Tibial nerve (tissue), 4 donors: Measurements from ENCODE around the gene FER. TPM values are rescaled to one million over a fixed set of nuclear protein-coding genes. Genes with fewer than 3 reads are reported as not detected.
"Not testable (repeated sequence)": the region's sequence is repeated elsewhere in the genome, so short reads cannot be mapped to it uniquely, and the experiment has no call there.

Experiments
- DNase-seq, 2 donors: peaks; one replicate each; pipeline ENCODE4 v3.0.0-alpha.2; 2019; ENCODE audit warnings: low spot score in 2 of 2
- H3K27ac ChIP-seq, 4 donors: fragments of 200-600 bp; sonication (generic) in 3 of 4; one replicate each; pipeline ENCODE4 v1.5.1; 2017 to 2019; ENCODE audit warnings: mild to moderate bottlenecking in 1 of 4
- H3K27me3 ChIP-seq, 2 donors: fragments of 200-600 bp; sonication (generic) in 1 of 2; one replicate each; pipeline versions ENCODE4 v1.5.1 to v1.6.0; 2017 to 2019
- H3K36me3 ChIP-seq, 3 donors: fragments of 200-600 bp; sonication (generic); one replicate each; pipeline ENCODE4 v1.5.1; 2018 to 2019
- H3K4me1 ChIP-seq, 4 donors: fragments of 200-600 bp; sonication (generic) in 3 of 4; one replicate each; pipeline ENCODE4 v1.5.1; 2017 to 2019
- H3K4me3 ChIP-seq, 4 donors: fragments of 200-600 bp; sonication (generic) in 3 of 4; one replicate each; pipeline ENCODE4 v1.5.1; 2017 to 2019; ENCODE audit warnings: mild to moderate bottlenecking in 1 of 4, moderate library complexity in 1 of 4
- H3K9me3 ChIP-seq, 4 donors: fragments of 200-600 bp; sonication (generic) in 3 of 4; one replicate each; pipeline ENCODE4 v1.5.1; 2017 to 2019
- EP300 ChIP-seq, 2 donors: sonication (generic); formaldehyde crosslinking; IDR thresholded peaks; one replicate each; pipeline ENCODE4 v1.6.1; 2017; ENCODE audit warnings: antibody characterized with exemption in 2 of 2, mild to moderate bottlenecking in 1 of 2
- POLR2A ChIP-seq, 2 donors: fragments of 450-650 bp; IDR thresholded peaks; one replicate each; pipeline ENCODE4 v1.6.1; 2017; ENCODE audit warnings: antibody characterized with exemption in 2 of 2, mild to moderate bottlenecking in 2 of 2, moderate library complexity in 2 of 2
- WGBS, 2 donors: methylation state at CpG; one replicate each; pipeline ENCODE4 v1.1.5; 2018; 5-methylcytosine and 5-hydroxymethylcytosine counted together
- total RNA-seq, 4 donors: library from RNA; depleted of rRNA; stranded (reverse); fragments of >200 nt; gene quantifications; one replicate each; pipeline ENCODE4 v1.1.0, GENCODE V29; 2016
- TF ChIP-seq, protein P1 (sequence below), 5 experiments: fragments of 200-600 bp in 3 of 5; fragments of 450-650 bp in 2 of 5; sonication (generic) in 3 of 5; IDR thresholded peaks; one replicate each; pipeline ENCODE4 v1.5.1; 2016 to 2019; ENCODE audit warnings: antibody characterized with exemption in 5 of 5, mild to moderate bottlenecking in 3 of 5, moderate library complexity in 2 of 5

The FER gene
- total RNA-seq, 4 donors from 2014 or later: 28.5 to 50.9 (median 39.6) TPM

DNA sequence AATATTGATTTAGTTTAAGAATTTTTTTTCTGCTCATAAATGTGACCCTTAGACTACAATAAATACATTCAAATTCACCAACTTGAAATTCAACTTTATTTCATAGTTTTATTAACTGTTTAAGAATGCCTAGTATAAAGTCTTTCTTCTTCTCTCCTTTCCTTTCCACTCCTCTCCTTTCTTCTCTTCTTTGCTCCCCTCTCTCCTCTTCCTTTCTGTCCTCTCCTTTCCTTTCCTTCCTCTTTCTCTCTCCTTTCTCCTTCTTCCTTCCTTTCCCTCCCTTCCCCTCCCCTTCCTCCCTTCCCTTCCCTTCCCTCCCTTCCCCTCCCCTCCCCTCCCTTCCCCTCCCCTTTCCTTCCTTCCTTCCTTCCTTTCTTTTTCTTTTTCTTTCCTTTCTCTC, 150.6 kb downstream of the FER start:
- TF ChIP-seq, protein P1, sequence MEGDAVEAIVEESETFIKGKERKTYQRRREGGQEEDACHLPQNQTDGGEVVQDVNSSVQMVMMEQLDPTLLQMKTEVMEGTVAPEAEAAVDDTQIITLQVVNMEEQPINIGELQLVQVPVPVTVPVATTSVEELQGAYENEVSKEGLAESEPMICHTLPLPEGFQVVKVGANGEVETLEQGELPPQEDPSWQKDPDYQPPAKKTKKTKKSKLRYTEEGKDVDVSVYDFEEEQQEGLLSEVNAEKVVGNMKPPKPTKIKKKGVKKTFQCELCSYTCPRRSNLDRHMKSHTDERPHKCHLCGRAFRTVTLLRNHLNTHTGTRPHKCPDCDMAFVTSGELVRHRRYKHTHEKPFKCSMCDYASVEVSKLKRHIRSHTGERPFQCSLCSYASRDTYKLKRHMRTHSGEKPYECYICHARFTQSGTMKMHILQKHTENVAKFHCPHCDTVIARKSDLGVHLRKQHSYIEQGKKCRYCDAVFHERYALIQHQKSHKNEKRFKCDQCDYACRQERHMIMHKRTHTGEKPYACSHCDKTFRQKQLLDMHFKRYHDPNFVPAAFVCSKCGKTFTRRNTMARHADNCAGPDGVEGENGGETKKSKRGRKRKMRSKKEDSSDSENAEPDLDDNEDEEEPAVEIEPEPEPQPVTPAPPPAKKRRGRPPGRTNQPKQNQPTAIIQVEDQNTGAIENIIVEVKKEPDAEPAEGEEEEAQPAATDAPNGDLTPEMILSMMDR (IDR thresholded peaks at IDR 0.05): no peak
- no peak for TF ChIP-seq POLR2A (IDR thresholded peaks at IDR 0.05)
- TF ChIP-seq EP300 (IDR thresholded peaks at IDR 0.05): no peak
- DNase-seq: no peak
- Histone ChIP-seq H3K9me3 (no peaks in the 10 kb centered on the region), H3K4me3 (no peak overlapping the region), H3K27ac (no peak overlapping the region), H3K4me1 (no peaks in the 10 kb centered on the region), H3K27me3 (no peaks in the 10 kb centered on the region), H3K36me3 (peaks cover 0 to 35% (median 0%) of the 10 kb centered on the region in 3 donors)

DNA sequence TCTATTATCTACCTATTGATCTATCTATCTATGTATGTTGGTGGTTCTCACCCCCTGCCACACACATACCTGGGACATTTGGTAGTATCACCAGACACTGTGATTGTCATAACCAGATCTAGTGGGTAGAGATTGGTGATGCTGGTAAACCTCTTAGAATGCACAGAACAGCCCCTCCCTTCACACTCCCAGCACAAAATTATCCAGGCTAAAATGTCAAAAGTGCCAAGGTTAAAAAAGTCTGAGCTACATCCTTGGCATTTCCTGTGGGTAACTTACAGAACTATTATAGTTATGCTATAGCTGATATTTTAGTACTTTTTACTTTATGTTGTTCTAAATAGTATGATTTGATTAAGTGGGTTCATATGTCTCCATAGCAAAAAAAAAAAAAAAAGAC, 151.0 kb downstream of the FER start:
- Histone ChIP-seq H3K27me3 (no peaks in the 10 kb centered on the region), H3K9me3 (no peaks in the 10 kb centered on the region), H3K4me3 (no peak overlapping the region), H3K36me3 (peaks cover 0 to 31% (median 0%) of the 10 kb centered on the region in 3 donors), H3K4me1 (no peaks in the 10 kb centered on the region), H3K27ac (no peak overlapping the region)
- TF ChIP-seq POLR2A (IDR thresholded peaks at IDR 0.05): no peak
- TF ChIP-seq, protein P1 (IDR thresholded peaks at IDR 0.05): no peak
- TF ChIP-seq EP300 (IDR thresholded peaks at IDR 0.05): no peak
- DNase-seq: no peak

DNA sequence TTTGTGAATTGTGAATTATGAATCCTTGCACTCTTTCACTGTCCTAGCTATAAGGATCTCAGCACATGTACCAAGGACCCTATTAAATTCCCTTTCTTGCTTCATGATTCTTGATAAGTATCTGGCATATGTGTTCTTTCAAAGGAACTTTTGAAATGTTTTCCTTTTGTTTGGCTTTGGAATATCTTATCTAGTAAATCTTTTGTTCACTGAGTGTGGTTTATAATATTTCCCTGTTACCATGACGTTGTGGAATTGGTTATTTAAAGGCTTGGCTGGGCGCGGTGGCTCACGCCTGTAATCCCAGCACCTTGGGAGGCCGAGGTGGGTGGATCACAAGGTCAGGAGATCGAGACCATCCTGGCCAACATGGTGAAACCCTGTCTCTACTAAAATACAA, 151.5 kb downstream of the FER start:
- not testable (repeated sequence) for H3K27ac ChIP-seq, H3K4me3 ChIP-seq, H3K27me3 ChIP-seq, DNase-seq, H3K9me3 ChIP-seq, H3K4me1 ChIP-seq
- 88 to 92% methylated on average over 6 of the region's 6 CpGs for WGBS, 2 donors
- peaks cover 0 to 26% (median 0%) of the 10 kb centered on the region in 3 donors for H3K36me3 ChIP-seq

DNA sequence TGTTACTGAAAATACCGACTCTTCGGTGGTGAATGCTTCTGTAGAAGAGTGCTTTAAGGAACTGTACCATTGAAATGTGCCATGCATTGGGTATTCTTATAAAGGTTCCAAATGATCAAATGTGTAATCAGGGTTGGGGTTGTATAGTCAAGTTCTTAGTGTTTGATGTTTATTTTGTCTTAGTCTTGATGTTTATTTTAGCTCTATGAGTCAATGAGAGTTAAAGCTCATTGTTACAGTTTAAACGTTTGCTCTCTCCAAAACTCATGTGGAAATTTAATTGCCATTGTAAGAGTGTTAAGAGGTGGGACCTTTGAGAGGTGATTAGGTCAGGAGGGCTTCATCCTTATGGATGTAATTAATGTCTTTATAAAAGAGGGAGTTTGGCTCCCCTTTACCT, 153.0 kb downstream of the FER start:
- TF ChIP-seq, protein P1 (IDR thresholded peaks at IDR 0.05): no peak
- no peak for TF ChIP-seq EP300 (IDR thresholded peaks at IDR 0.05)
- TF ChIP-seq POLR2A (IDR thresholded peaks at IDR 0.05): no peak
- 85 to 93% methylated on average over 3 of the region's 3 CpGs for WGBS, 2 donors

DNA sequence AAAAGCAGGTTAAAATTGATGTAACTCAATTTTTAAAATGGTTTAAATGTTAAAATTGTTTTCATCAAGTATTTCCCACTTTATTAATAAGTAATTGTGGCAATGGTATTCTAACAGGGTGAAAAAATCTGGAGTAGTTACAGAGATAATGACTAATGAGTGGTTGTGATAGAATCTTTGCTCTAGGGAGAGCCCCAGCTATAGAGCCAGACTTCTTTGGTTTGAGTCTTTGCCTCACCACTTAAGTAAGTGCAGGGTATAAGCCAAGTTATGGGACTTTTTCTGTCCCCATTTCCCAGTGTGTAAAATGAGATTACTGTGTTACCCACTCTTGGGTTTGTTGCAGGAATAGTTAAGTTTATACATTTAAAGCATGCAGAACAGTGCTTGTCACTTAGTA, 158.1 kb downstream of the FER start:
- TF ChIP-seq POLR2A (IDR thresholded peaks at IDR 0.05) (no peak), EP300 (IDR thresholded peaks at IDR 0.05) (no peak)
- TF ChIP-seq, protein P1 (IDR thresholded peaks at IDR 0.05): no peak
- peaks cover 0 to 9% (median 0%) of the 10 kb centered on the region in 3 donors for H3K36me3 ChIP-seq
- H3K9me3 ChIP-seq: no peaks in the 10 kb centered on the region
- no peak for DNase-seq
- H3K4me3 ChIP-seq: no peak overlapping the region
- H3K27ac ChIP-seq: no peak overlapping the region
- H3K27me3 ChIP-seq: no peaks in the 10 kb centered on the region
- H3K4me1 ChIP-seq: no peaks in the 10 kb centered on the region

More for the DNA sequence above, 153.0 kb downstream of the FER start:
- Histone ChIP-seq H3K27me3 (no peaks in the 10 kb centered on the region), H3K4me1 (no peaks in the 10 kb centered on the region), H3K27ac (no peak overlapping the region), H3K36me3 (peaks cover 0 to 19% (median 0%) of the 10 kb centered on the region in 3 donors), H3K9me3 (no peaks in the 10 kb centered on the region), H3K4me3 (no peak overlapping the region)
- no peak for DNase-seq

DNA sequence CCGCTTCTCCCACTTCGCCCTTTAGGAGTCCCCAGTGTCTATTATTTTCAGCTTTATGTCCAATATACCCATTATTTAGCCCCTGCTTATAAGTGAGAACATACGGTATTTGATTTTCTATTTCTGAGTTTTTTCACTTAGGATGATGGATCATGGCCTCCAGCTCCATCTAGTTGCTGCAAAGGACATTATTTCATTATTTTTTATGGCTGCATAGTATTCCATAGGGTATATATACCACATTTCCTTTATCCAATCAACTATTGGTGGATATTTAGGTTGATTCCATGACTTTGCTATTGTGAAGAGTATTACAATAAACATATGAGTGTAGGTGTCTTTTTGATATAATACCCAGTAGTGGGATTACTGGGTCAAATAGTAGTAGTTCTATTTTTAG, 162.9 kb downstream of the FER start:
- WGBS, 2 donors: 96 to 99% methylated on average over 3 of the region's 3 CpGs
- Histone ChIP-seq H3K27ac (no peak overlapping the region), H3K27me3 (no peaks in the 10 kb centered on the region), H3K4me3 (no peak overlapping the region), H3K4me1 (no peaks in the 10 kb centered on the region), H3K36me3 (peaks cover 0 to 9% (median 0%) of the 10 kb centered on the region in 3 donors), H3K9me3 (no peaks in the 10 kb centered on the region)
- no peak for DNase-seq
- TF ChIP-seq, protein P1 (IDR thresholded peaks at IDR 0.05): no peak
- TF ChIP-seq POLR2A (IDR thresholded peaks at IDR 0.05): no peak
- no peak for TF ChIP-seq EP300 (IDR thresholded peaks at IDR 0.05)
